MCF 10A (cell line): ENCODE measurements around the gene COG2. TPM values are rescaled to one million over a fixed set of nuclear protein-coding genes. Genes with fewer than 3 reads are reported as not detected.

Experiments
- BruUV-seq: library from RNA; stranded (reverse); fragments of 400-500 nt; replicated peaks from 2 replicates; lab custom pipeline; 2021; lab: Mats Ljungman, UMichigan
- CTCF ChIA-PET: fragments of 300-600 bp; sonication (Branson Sonifier 250); formaldehyde crosslinking; extraction: SDS; loops from one replicate; lab custom pipeline; 2021; ENCODE audit warnings: antibody characterized with exemption, inconsistent platforms; lab: Yijun Ruan, JAX
- POLR2A ChIA-PET: fragments of 300-600, 350-650 bp; sonication (Branson Sonifier 250); formaldehyde crosslinking; extraction: SDS; loops from one replicate; lab custom pipeline; 2020; ENCODE audit warnings: antibody characterized with exemption, inconsistent platforms; lab: Yijun Ruan, JAX
- DNase-seq: peaks from one replicate; pipeline ENCODE4 v3.0.0-alpha.2; 2018; ENCODE audit not compliant: unreplicated experiment
- H3K27ac Mint-ChIP-seq: one replicate; pipeline ENCODE4 v1.8.0; 2022; ENCODE audit warnings: mild to moderate bottlenecking, low read depth, mixed read lengths; ENCODE audit not compliant: unreplicated experiment
- H3K27me3 Mint-ChIP-seq: one replicate; pipeline ENCODE4 v1.8.0; 2022; ENCODE audit warnings: mixed read lengths; ENCODE audit not compliant: insufficient read depth, unreplicated experiment
- H3K36me3 Mint-ChIP-seq: one replicate; pipeline ENCODE4 v1.8.0; 2022; ENCODE audit warnings: mild to moderate bottlenecking, moderate library complexity, mixed read lengths; ENCODE audit not compliant: insufficient read depth, unreplicated experiment
- H3K4me1 Mint-ChIP-seq: one replicate; pipeline ENCODE4 v1.8.0; 2022; ENCODE audit warnings: mixed read lengths; ENCODE audit not compliant: insufficient read depth, unreplicated experiment
- H3K4me3 Mint-ChIP-seq: one replicate; pipeline ENCODE4 v1.8.0; 2022; ENCODE audit warnings: mild to moderate bottlenecking, moderate library complexity, mixed read lengths; ENCODE audit not compliant: unreplicated experiment
- H3K9me3 Mint-ChIP-seq: one replicate; pipeline ENCODE4 v1.8.0; 2022; ENCODE audit warnings: mixed read lengths; ENCODE audit not compliant: unreplicated experiment
- CTCF ChIP-seq: fragments of 200-600 bp; IDR thresholded peaks from one replicate; pipeline ENCODE4 v1.8.0; 2022; ENCODE audit warnings: antibody characterized with exemption, mild to moderate bottlenecking; ENCODE audit not compliant: unreplicated experiment
- intact Hi-C: fragments of 100-400 bp; cut with micrococcal nuclease; formaldehyde crosslinking; loops from 2 replicates; pipeline ENCODE4 v1.14.1; 2022
- total RNA-seq: library from RNA; stranded (reverse); gene quantifications from 2 replicates; pipeline ENCODE4 v1.2.3, GENCODE V29; 2022

The COG2 gene
- total RNA-seq, 1 experiment from 2014 or later, result 46.7 TPM

GRCh38 chr1:230674581-230674980, 32.3 kb downstream of the COG2 start:
- CTCF ChIA-PET, result interaction anchor here (1.6 kb wide), 1 partner anchor 33 kb away, joined by 4 read pairs; no protein-coding TSS in a partner anchor
- Mint-ChIP-seq H3K9me3 (peaks cover 8% of the 10 kb centered on the region), H3K4me1 (no peaks in the 10 kb centered on the region), H3K36me3 (peaks cover 90% of the 10 kb centered on the region), H3K27me3 (no peaks in the 10 kb centered on the region), H3K4me3 (no peak overlapping the region), H3K27ac (no peak overlapping the region)
- TF ChIP-seq CTCF, result no peak
- no TSS peak for BruUV-seq
- intact Hi-C loops, result no loop called here
- DNase-seq, result no peak
- POLR2A ChIA-PET, result interaction anchor here (0.6 to 1.0 kb wide), 2 partner anchors 99 to 305 kb away, joined by 3 read pairs; no protein-coding TSS in a partner anchor

- POLR2A ChIA-PET, result interaction anchor here (0.9 kb wide), 1 partner anchor 34 kb away, joined by 5 read pairs; no protein-coding TSS in a partner anchor
- DNase-seq, result no peak
Measured at GRCh38 chr1:230677200-230677599, 34.9 kb downstream of the COG2 start.

GRCh38 chr1:230679192-230679591, 36.9 kb downstream of the COG2 start:
- no TSS peak for BruUV-seq
- ChIA-PET CTCF (interaction anchor here (0.6 to 1.7 kb wide), 6 partner anchors 9 to 94 kb away, joined by 3 to 13 read pairs (median 4); no protein-coding TSS in a partner anchor), POLR2A (interaction anchor here (0.6 to 1.5 kb wide), 4 partner anchors 14 to 1239 kb away, joined by 3 to 4 read pairs (median 4); no protein-coding TSS in a partner anchor)
- TF ChIP-seq CTCF, result no peak
- Mint-ChIP-seq H3K36me3 (peaks cover 83% of the 10 kb centered on the region), H3K4me3 (no peak overlapping the region), H3K9me3 (peaks cover 8% of the 10 kb centered on the region), H3K4me1 (peaks cover 24% of the 10 kb centered on the region), H3K27ac (no peak overlapping the region), H3K27me3 (no peaks in the 10 kb centered on the region)
- DNase-seq, result no peak
- intact Hi-C loops, result no loop called here

More at GRCh38 chr1:230677200-230677599, 34.9 kb downstream of the COG2 start:
- no peak for TF ChIP-seq CTCF
- intact Hi-C loops, result no loop called here
- no peak overlapping the region for H3K27ac Mint-ChIP-seq
- H3K27me3 Mint-ChIP-seq, result no peaks in the 10 kb centered on the region
- CTCF ChIA-PET, result interaction anchor here (0.7 kb wide), 1 partner anchor 1843 kb away, joined by 5 read pairs; no protein-coding TSS in a partner anchor
- BruUV-seq, result no TSS peak
- H3K36me3 Mint-ChIP-seq, result peaks cover 84% of the 10 kb centered on the region
- peaks cover 10% of the 10 kb centered on the region for H3K4me1 Mint-ChIP-seq
- H3K9me3 Mint-ChIP-seq, result peaks cover 8% of the 10 kb centered on the region
- H3K4me3 Mint-ChIP-seq, result no peak overlapping the region

GRCh38 chr1:230679825-230680224, 37.5 kb downstream of the COG2 start:
- BruUV-seq, result no TSS peak
- DNase-seq, result no peak
- ChIA-PET POLR2A (interaction anchor here (0.6 to 4.1 kb wide), 4 partner anchors 10 to 1240 kb away, joined by 3 to 31 read pairs (median 4); partner anchors contain the start of gene COG2), CTCF (interaction anchor here (0.8 to 1.7 kb wide), 3 partner anchors 18 to 94 kb away, joined by 3 to 13 read pairs (median 4); no protein-coding TSS in a partner anchor)
- Mint-ChIP-seq H3K27me3 (no peaks in the 10 kb centered on the region), H3K9me3 (peaks cover 8% of the 10 kb centered on the region), H3K36me3 (peaks cover 83% of the 10 kb centered on the region), H3K4me1 (peaks cover 24% of the 10 kb centered on the region), H3K4me3 (no peak overlapping the region), H3K27ac (peak overlapping the region; percentile 1)
- intact Hi-C loops, result loop anchor here (2.0 to 5.0 kb wide), 3 partner anchors 37 to 532 kb away; partner anchors contain the start of gene COG2
- TF ChIP-seq CTCF, result no peak
